Activated B cell treated with CpG ODN at 0.5 μM for 24 hours (primary cell): ENCODE measurements around the gene HAGH. TPM values are rescaled to one million over a fixed set of nuclear protein-coding genes. Genes with fewer than 3 reads are reported as not detected.

Experiments
- ATAC-seq: fragments of 200-7000 bp; cut with Tn5 transposase; one replicate; pipeline ENCODE4 v1.10.0; 2021; ENCODE audit warnings: low read depth, mild to moderate bottlenecking, moderate library complexity
- CTCF ChIA-PET: fragments of 350-600 bp; sonication (Branson Sonifier 250); formaldehyde crosslinking; loops from one replicate; lab custom pipeline; 2021; ENCODE audit warnings: antibody characterized with exemption; lab: Charles Lee
- POLR2A ChIA-PET: fragments of 350-600 bp; sonication (Branson Sonifier 250); formaldehyde crosslinking; loops from one replicate; lab custom pipeline; 2021; ENCODE audit warnings: antibody characterized with exemption; lab: Charles Lee
- DNase-seq: peaks from one replicate; pipeline ENCODE4 v3.0.0; 2022
- H3K27ac Mint-ChIP-seq: one replicate; pipeline ENCODE4 v1.8.0; 2020; ENCODE audit warnings: mixed read lengths
- H3K27me3 Mint-ChIP-seq: one replicate; pipeline ENCODE4 v1.8.0; 2021; ENCODE audit warnings: mixed read lengths
- H3K36me3 Mint-ChIP-seq: one replicate; pipeline ENCODE4 v1.8.0; 2021; ENCODE audit warnings: low read depth, mixed read lengths
- H3K4me1 Mint-ChIP-seq: one replicate; pipeline ENCODE4 v1.8.0; 2021; ENCODE audit warnings: mixed read lengths
- H3K4me3 Mint-ChIP-seq: one replicate; pipeline ENCODE4 v1.8.0; 2020; ENCODE audit warnings: mild to moderate bottlenecking, mixed read lengths
- H3K9me3 Mint-ChIP-seq: one replicate; pipeline ENCODE4 v1.8.0; 2020; ENCODE audit warnings: mixed read lengths
- CTCF ChIP-seq: fragments of 200-600 bp; IDR thresholded peaks from one replicate; pipeline ENCODE4 v1.8.0; 2022; ENCODE audit warnings: antibody characterized with exemption, mild to moderate bottlenecking
- intact Hi-C: fragments of 100-400 bp; cut with micrococcal nuclease; formaldehyde crosslinking; loops from one replicate; pipeline ENCODE4 v1.15.1; 2024
- total RNA-seq: library from RNA; stranded (reverse); gene quantifications from 2 replicates; pipeline ENCODE4 v1.2.3, GENCODE V29; 2022

Gene HAGH
- total RNA-seq, 1 donor from 2014 or later, result 19.5 TPM

- POLR2A ChIA-PET, result no interaction called here
These were observed 37.0 kb downstream of the HAGH start for GRCh38 chr16:1789643-1790045.

DNA sequence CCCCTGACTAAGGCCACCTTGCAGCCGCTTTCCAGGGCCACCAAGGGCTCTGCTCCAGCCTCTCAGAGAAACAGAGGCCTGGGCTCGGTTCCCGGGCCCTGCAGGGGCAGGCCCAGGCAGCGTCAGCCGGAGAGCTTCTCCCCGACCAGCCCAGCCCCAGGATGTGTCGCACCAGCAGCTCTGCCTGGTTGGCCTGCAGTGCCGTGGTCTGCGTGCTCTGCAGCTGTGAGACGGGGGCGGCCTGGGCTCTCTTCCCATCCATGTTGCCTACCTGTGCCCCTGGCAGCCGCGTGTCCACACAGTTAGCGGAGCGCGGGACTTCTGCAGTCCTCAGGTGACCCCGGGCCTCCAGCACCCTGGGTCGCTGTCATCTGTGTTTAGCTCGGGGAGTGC lies 37.9 kb downstream of the HAGH start:
- Mint-ChIP-seq H3K4me1 (peaks cover 5% of the 10 kb centered on the region), H3K27me3 (no peaks in the 10 kb centered on the region), H3K36me3 (peaks cover 23% of the 10 kb centered on the region), H3K9me3 (no peaks in the 10 kb centered on the region), H3K4me3 (no peak overlapping the region), H3K27ac (no peak overlapping the region)
- intact Hi-C loops, result no loop called here
- DNase-seq, result no peak
- no peak for ATAC-seq
- ChIA-PET CTCF (no interaction called here), POLR2A (no interaction called here)
- no peak for TF ChIP-seq CTCF

More at GRCh38 chr16:1789643-1790045, 37.0 kb downstream of the HAGH start:
- peaks cover 2% of the 10 kb centered on the region for H3K4me1 Mint-ChIP-seq
- CTCF ChIA-PET, result no interaction called here
- H3K36me3 Mint-ChIP-seq, result peaks cover 23% of the 10 kb centered on the region
- DNase-seq (no peak), ATAC-seq (no peak)
- H3K9me3 Mint-ChIP-seq, result no peaks in the 10 kb centered on the region
- intact Hi-C loops, result no loop called here
- H3K27ac Mint-ChIP-seq, result no peak overlapping the region
- no peaks in the 10 kb centered on the region for H3K27me3 Mint-ChIP-seq
- TF ChIP-seq CTCF, result no peak
- H3K4me3 Mint-ChIP-seq, result no peak overlapping the region

DNA sequence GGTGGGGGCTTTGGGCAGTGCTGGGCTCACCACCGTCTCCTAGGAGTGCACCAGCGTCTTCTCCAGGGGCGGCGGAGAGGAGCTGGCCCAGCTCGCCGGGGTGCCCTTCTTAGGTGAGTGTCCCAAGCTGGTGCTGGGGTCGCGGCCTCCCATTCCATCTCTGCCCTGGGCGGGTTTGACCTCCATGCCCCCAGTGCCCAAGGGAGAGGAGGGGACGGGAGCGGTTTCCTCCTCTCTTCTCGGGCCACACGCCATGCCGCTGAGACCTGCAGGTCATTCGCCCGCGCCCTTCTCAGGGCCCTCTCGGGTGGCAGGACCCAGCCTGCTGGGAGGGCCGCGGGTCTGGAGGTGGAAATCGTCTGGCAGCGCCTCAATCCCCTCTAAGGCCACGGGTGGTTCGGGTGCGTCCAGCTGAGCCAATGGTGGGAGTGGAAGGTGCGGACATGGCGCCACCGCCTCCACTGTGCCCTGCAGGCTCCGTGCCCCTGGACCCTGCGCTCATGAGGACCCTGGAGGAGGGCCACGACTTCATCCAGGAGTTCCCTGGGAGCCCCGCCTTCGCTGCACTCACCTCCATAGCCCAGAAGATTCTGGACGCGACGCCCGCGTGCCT lies 38.4 kb downstream of the HAGH start:
- no peak overlapping the region for H3K27ac Mint-ChIP-seq
- CTCF ChIA-PET, result no interaction called here

DNA sequence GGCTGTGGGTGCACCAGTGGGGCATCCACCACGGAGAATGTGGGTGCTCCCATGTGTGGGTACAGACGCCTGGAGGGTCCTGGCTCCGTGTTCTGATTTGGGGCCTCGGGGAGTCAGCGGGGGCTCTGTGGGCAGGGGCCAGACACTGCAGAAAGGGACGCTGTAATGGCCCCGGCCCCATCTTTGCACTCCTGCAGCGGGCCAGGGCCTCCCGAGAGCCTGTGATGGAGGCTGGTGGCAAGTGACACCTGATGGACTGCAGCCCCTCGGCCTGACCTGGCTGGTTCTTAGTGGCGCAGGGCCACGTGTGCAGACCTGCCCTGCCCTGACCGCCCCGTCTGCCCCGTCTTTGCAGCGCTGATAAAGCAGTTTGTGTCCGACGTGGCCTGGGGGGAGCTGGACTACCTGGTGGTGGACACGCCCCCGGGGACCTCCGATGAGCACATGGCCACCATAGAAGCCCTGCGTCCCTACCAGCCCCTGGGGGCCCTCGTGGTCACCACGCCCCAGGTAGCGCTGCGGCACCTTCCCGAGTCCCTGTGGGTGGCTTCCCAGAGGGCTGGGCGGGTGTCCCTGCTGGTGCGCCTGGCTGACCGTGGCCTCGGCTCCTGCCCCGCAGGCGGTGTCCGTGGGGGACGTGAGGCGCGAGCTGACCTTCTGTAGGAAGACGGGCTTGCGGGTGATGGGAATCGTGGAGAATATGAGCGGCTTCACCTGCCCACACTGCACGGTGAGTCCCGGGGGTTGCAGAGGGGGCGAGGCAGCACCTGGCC lies 39.1 kb downstream of the HAGH start:
- no peaks in the 10 kb centered on the region for H3K27me3 Mint-ChIP-seq
- ATAC-seq (no peak), DNase-seq (no peak)
- no peaks in the 10 kb centered on the region for H3K9me3 Mint-ChIP-seq
- H3K4me3 Mint-ChIP-seq, result no peak overlapping the region
- H3K36me3 Mint-ChIP-seq, result peaks cover 23% of the 10 kb centered on the region
- H3K4me1 Mint-ChIP-seq, result peaks cover 14% of the 10 kb centered on the region
- no peak overlapping the region for H3K27ac Mint-ChIP-seq
- intact Hi-C loops, result no loop called here
- ChIA-PET POLR2A (no interaction called here), CTCF (no interaction called here)
- no peak for TF ChIP-seq CTCF

More for the DNA sequence above, 38.4 kb downstream of the HAGH start:
- ATAC-seq (no peak), DNase-seq (no peak)
- intact Hi-C loops, result no loop called here
- Mint-ChIP-seq H3K9me3 (no peaks in the 10 kb centered on the region), H3K4me3 (no peak overlapping the region), H3K4me1 (peaks cover 10% of the 10 kb centered on the region), H3K27me3 (no peaks in the 10 kb centered on the region), H3K36me3 (peaks cover 23% of the 10 kb centered on the region)
- POLR2A ChIA-PET, result no interaction called here
- no peak for TF ChIP-seq CTCF

- CTCF ChIA-PET, result no interaction called here
- Mint-ChIP-seq H3K27ac (no peak overlapping the region), H3K27me3 (no peaks in the 10 kb centered on the region), H3K4me3 (no peak overlapping the region), H3K4me1 (peaks cover 15% of the 10 kb centered on the region), H3K9me3 (no peaks in the 10 kb centered on the region), H3K36me3 (peaks cover 23% of the 10 kb centered on the region)
- no peak for TF ChIP-seq CTCF
- POLR2A ChIA-PET, result no interaction called here
- ATAC-seq (no peak), DNase-seq (no peak)
- intact Hi-C loops, result no loop called here
These were observed 39.6 kb downstream of the HAGH start for GRCh38 chr16:1787056-1787321.
